GM18861 (cell line): ENCODE data around the gene LAMA5.

Experiments used
- ATAC-seq: cut with Tn5 transposase; IDR thresholded peaks from one replicate; pipeline ENCODE4 v1.9.1; 2021; ENCODE audit not compliant: unreplicated experiment

LAMA5 gene

GRCh38 chr20:62332421-62332820, 34.7 kb downstream of the LAMA5 start:
- no peak for ATAC-seq

- ATAC-seq, result no peak
These were observed 35.8 kb downstream of the LAMA5 start for GRCh38 chr20:62331347-62331746.

DNA sequence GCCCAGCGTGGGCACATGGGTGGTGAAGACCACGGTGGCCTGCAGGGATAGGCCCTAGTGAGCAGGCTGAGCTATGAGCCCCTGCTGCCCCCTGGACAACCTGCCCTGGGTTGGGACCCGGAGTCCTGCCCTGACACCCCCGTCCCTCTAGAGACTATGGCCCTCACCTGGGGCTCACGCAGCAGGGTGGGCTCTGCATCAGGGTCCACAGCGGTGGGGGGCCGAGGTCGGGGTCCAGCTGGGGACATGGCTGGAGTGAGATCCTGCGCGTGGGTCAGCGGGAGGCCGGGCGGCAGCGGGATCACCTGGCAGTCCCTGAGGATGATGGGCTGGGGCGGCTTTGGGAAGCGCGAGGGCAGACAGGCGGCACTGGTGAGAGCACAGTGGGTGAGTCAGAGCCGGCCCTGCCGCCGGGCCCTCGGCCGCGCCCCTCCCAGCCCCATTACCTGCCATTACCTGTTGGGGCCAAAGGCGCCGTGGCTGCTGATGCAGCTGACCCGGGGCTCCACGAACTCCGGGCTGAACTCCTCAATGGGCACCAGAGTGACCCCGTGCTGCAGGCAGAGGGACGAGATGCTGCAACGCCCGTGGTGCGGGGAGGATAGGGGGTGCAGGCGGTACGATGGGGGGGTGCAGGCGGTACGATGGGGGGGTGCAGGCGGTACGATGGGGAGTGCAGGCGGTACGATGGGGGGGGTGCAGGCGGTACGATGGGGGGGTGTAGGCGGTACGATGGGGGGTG, 36.4 kb downstream of the LAMA5 start:
- no peak for ATAC-seq

DNA sequence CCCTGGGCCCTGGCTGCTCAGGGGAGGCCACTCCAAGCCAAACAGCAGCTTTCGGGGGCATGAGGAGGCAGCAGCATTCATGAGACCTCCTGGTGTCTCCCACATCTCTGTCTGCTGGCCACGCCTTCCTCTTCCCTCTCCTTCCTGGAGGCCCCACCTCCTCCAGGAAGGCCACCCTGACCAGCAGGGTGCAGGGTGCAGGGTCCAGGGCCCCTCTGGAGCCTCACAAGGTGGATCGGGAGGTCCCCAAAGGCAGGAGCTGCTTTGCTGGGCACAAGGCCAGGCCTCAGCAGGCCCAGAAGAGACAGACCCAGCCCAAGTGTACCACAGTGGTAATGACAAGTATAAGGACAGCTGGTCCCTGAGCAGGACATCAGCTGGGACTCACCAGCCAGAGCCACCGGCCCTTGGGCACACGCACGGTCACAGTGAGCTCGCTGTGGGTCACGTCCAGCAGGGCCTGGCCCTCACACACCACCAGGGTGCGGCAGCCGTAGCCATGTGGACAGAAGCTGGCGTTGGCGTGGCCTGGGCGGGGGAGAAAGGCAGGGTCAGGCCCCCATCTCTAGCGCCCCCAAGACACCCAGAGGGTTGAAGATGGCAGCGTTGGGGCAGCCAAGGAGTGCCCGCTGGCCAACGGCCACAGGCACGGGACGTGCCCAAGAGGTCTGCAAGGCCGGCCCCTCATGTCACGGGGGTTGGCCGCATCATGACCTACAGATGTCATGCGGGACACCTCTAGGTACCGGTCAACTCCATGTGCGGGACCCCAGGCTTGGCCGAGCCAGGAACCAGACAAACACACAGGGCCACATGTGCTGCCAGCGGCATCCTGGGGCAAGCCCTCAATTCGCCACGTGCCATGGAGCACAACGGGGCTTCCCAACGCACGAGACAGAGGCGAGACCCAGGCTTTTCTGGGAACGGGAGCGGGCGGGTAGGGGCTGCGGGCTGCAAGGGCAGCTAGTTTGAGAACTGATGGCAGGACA, 37.4 kb downstream of the LAMA5 start:
- ATAC-seq, result no peak

GRCh38 chr20:62328684-62329388, 38.3 kb downstream of the LAMA5 start:
- no peak for ATAC-seq

DNA sequence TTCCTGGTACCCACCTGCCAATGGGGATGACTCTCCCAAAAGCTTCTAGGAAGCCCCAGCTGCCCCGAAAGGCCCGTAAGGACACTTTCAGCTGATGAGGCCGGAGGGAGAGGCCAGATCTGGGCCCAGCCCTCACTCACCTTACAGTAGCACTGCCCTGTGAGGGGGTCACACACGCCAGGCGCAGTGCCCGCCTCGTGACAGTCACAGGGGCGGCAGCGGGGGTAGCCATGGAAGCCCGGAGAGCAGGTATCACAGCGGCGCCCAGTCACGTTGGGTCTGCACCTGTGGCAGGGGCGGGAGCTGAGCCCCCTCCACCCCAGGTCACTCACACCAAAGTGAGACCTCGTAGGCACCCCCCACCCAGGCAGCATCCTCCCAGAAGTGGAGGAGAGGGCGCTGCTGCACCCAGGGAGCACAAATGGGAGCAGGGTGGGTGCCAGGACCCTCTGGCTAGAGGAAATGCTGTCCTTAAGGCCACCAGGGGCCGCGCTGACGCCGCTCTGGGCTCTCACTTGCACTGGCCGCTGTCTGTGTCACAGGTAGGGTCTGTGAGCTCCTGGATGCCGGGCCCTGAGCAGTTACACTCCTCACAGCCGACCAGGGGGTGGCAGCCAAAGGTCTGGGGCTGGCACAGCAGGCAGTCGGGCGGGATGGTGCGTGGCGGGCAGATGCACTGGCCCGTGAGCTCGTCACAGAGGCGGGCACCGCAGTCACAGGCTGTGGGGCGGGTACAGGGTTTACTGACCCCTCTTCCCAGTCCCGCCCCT, 39.2 kb downstream of the LAMA5 start:
- no peak for ATAC-seq

GRCh38 chr20:62326959-62327725, 40.0 kb downstream of the LAMA5 start:
- ATAC-seq, result no peak

DNA sequence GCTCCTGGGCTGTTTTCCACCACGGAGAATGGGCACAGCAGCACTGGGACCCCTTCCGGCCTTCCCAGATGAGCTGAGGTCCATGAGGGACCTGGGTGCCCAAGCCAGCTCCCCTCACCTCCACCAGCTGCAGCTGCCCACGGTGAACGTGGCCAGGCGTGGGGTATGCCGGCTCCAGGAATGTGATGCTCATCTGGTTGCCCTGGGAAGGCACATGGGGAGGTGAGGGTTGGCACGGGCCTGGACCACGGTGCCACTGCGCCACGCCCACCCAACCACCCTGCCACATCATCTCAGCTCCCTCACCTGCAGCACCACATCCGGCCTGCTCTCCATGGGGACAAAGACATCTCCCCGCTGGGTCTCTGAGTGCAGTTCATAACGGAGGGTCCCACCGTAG, 40.6 kb downstream of the LAMA5 start:
- ATAC-seq, result no peak

DNA sequence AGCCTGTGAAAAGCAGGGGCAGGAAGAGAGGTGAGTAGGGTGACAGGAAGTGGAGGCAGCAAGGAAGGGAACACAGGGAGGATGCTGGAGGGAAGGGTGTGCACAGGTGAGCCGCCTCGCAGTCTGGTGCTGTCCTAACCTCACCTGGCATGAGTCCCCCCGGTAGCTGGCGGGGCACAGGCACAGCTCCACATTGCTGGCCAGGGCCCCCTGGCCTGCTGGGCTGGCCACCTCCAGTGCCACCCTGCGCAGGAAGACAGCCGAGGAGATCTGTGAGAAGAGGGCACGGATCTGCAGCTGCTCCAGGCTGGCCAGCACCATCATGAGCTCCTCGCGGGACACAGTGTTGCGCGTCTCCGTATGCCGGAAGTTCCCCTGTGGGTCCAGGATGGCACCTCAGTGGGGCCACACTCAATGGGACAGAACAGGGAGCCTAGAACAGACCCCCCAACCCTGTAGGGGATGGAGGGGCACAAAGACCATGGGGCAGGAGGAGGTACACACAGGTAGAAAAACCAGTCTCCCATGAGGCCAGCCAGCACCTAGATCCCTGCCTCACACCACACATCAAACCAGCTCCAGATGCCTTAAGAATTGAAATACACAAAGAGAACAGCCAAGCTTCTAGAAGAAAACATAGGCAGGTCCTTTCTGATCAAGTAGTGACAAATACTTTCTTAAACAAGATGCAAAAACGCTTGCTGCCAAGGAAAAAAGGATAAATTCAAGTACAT, 41.8 kb downstream of the LAMA5 start:
- ATAC-seq, result no peak

GRCh38 chr20:62323980-62324906, 42.9 kb downstream of the LAMA5 start:
- ATAC-seq, result no peak

DNA sequence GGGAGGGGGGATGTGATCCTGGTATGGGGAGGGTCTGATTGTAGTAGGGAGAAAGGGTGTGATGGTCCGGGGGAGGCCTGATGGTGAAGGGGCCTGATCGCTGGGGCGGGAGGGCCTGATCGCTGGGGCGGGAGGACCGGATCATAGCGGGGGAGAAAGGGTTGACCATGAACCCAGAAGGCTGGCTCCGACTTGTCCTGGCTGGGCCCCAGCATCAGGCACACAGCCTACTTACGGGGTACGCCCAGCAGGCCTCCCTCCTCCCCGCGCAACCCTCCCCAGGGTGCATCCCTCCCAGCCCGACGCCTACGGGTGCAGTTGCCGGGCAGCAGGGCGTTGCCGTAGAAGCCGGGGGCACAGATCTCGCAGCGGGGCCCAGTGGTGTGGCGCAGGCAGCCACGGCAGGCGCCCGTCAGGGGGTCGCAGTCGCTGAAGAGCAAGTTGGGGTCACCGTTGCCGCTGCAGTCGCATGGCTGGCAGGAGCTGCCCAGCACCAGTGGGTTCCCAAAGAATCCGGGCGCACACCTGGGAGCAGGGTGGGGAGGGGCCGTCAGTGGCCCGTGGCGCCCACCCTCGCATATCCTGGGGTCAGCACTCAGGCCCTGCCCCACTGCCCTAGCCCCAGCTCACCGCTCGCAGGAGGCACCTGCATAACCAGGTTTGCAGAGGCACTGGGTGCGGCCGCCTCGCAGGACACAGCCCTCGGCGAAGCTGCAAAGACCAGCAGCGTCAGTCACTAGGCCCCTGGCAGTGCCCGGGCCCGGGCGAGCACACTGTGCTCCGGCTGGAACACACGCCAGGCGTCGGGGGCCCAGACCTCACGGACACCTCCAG, 43.7 kb downstream of the LAMA5 start:
- ATAC-seq, result no peak

DNA sequence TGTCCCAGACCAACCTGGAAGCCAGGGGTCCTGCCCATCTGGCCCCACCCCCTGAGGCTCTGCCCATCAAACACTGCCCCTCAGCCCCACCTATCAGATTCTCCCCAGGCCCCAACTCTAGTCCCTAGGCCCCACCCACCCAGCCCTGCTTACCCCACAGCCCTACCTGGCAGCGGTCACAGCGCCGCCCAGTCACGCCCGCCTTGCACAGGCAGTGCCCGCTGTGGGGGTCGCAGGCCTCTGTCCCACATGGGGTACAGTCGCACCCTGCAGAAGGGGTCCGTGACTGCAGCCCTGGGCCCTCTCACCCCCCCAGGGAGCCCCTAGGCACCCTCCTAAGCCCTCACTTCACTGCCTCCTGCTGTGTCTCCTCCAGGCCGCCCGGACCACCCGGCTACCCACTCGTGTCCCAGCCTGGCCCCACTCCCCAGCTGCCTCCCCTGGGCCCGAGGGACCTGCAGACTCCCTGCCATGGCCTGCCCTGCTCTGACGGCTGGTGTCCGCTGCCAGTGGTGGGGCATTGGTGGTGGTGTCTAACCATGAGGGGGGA, 44.5 kb downstream of the LAMA5 start:
- no peak for ATAC-seq

DNA sequence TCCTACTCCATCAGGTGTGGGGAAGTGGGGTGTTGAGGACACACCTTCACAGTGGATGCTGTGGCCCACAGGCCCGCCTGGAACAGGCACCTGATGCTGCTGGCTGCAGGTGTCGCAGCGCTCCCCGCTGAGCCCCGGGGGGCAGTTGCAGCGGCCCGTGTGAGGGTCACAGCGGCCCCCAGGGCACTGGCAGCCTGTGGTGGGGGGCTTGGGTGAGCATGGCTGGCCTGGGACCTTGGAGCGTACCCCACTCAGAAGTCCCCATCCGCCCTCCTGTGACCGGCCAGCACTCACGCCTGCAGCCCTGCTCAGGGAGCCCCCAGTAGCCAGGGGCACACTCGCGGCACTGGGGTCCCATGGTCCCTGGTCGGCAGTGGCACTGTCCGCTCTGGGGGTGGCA, 45.1 kb downstream of the LAMA5 start:
- ATAC-seq, result no peak

DNA sequence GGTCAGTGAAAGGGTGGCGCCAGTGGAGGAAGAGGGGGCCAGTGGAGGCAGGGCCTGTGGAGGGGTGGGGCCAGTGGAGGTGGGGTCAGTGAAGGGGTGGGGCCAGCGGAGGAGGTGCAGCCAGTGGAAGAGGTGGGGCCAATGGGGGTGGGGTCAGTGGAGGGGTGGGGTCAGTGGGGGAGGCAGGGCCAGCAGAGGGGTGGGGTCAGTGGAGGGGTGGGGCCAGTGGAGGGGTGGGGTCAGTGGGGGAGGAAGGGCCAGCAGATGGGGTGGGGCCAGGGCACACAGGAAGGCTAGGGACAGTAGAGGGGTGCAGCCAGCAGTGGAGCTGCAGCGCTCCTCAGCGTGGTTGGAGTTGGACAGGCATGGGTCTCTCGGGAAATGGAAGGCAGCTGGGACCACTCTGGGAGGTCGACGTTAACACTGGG, 45.6 kb downstream of the LAMA5 start:
- no peak for ATAC-seq

DNA sequence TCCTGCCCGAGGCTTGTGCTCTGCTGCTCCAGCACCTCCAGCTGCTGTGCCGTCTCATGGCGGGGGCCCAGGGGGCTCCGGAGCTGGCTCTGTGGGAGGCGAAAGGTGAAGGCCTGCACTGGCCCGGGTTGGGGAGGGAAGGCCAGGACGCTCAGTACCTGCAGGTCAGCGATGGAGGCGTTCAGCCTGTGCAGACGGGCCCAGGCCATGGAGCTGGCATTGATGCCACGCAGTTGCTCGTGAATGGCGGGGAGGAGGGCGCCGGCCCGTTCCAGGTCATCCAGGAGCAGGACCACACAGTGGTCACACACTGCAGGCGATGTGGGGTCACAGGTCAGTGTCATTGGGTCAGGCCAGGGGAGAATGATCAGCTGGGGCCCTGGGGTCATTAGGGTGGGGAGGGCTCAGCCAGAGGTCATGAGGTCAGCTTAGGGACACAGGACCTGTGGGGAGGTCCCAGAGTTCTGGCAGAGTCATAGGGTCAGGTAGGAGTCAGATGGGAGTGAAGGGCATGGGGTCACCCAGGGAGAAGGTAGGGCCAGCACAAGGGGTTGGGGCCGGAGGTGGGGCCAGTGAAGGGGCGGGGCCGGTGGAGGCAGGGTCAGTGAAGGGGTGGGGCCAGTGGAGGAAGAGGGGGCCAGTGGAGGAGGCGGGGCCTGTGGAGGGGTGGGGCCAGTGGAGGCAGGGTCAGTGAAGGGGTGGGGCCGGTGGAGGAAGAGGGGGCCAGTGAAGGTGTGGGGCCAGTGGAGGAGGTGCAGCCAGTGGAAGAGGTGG, 46.3 kb downstream of the LAMA5 start:
- ATAC-seq, result no peak

GRCh38 chr20:62319346-62319909, 47.7 kb downstream of the LAMA5 start:
- ATAC-seq, result no peak
